ENCODE results near the gene GARIN5A. TPM values are rescaled to one million over a fixed set of nuclear protein-coding genes. Genes with fewer than 3 reads are reported as not detected.

GARIN5A gene
- total RNA-seq, 5 donors from 2014 or later (not counting 1 experiment from before 2014, with no cell fraction given): 0.60 to 1.2 (median 0.67) TPM; not detected in 1

DNA sequence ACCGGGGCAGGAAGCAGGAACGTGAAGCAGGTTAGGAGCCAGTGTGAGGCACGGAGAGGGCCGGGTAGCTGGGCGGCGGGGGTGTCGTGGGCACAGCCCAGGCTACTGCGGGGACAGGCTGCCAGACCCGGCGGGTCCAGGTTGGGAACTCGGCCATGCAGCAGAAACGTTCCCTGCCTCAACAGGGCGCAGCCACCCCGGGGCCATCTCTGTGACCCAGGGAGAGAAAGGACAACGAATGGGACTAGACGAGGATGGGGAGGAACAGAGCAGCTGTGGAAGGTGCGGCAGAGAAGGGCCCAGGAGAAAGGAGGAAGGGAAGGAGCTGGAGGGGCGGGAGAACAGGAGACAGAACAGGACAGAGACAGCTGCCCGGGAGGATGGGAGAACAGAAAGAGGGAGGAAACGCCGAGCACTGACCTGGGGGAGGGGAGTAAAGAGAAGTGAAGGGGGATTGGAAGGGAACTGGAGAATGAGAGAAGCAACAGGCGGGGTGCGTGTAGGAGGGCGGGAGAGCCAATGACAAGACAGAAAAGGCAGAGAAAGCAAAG is 12.9 kb upstream of the GARIN5A start:
- Histone ChIP-seq H3K36me3 (ENCODE audit: control insufficient read depth in 2 of 2, extremely low read depth in 1 of 2, insufficient read depth in 1 of 2, low read length in 1 of 2) (peaks cover 0 to 5% of the 10 kb centered on the region in 2 donors), H3K4me1 (ENCODE audit: control insufficient read depth in 1 of 2, extremely low read depth in 1 of 2, insufficient read depth in 2 of 2, low read length in 2 of 2) (peaks cover 6 to 25% of the 10 kb centered on the region in 2 experiments), H3K27ac (ENCODE audit: low read length) (no peak overlapping the region), H3K4me3 (ENCODE audit: control insufficient read depth in 1 of 2, extremely low read depth in 1 of 2, low read length in 1 of 2) (no peak overlapping the region), H3K9me3 (no peaks in the 10 kb centered on the region), H3K27me3 (replicated peaks in 1 of 2; ENCODE audit: control insufficient read depth in 2 of 2, extremely low read depth in 1 of 2, insufficient read depth in 2 of 2, low read length in 1 of 2) (no peaks in the 10 kb centered on the region)
- peaks cover 23 to 61% (median 39%) of the 10 kb centered on the region in 3 donors for H3K4me1 Mint-ChIP-seq
- ATAC-seq (replicated peaks in 1 of 4) (no peak), DNase-seq (no peak)
- H3K9me3 Mint-ChIP-seq: no peaks in the 10 kb centered on the region
- 84% methylated on average over 17 of the region's 24 CpGs for WGBS (ENCODE audit: insufficient coverage)
- CTCF ChIA-PET: no interaction called here
- POLR2A ChIA-PET: no interaction called here
- H3K27me3 Mint-ChIP-seq: no peaks in the 10 kb centered on the region
- H3K4me3 Mint-ChIP-seq: no peak overlapping the region
- peaks cover 9% of the 10 kb centered on the region for H3K36me3 Mint-ChIP-seq
- no peak overlapping the region for H3K27ac Mint-ChIP-seq

DNA sequence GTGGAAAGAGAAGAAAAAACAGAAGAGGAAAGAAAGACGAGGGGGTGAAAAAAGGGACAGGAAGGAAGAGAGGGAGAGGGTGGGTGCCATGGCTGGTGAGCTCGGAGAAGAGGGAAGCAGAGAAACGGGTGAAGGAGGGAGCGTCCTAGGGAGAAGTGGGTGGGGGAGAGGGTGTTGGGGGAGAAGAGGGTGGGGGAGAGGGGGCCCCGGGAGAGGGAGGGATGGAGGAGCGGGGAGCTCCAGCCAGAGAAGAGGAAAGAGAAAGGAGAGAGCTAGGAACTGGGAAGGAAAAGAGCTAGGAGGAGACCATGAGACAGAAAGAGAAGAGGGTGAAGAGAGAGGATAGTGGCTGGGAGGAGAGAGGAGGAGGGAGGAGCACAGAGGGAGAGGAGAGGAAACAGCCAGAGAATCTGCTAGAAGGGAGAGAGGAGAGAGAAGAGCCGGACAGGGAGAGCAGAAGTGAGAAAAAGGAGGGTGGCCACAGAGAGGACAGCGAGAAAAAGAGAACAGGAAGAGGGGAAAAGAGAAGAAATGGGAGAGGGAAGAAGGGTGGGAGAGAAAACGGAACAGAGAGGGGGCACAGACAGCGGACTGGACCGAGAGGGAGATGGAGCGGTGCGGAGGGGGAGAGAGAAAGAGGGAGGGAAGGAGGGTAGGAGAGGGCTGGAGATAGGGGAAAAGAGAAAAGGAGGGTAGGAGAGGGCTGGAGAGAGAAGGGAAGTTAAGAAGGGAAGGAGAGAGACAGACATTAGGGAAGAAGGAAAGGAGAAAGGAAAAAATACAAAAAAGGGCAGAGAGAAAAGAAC is 11.9 kb upstream of the GARIN5A start:
- Histone ChIP-seq H3K36me3 (ENCODE audit: control insufficient read depth in 2 of 2, extremely low read depth in 1 of 2, insufficient read depth in 1 of 2, low read length in 1 of 2) (peaks cover 0 to 12% of the 10 kb centered on the region in 2 donors), H3K4me3 (ENCODE audit: control insufficient read depth in 1 of 2, extremely low read depth in 1 of 2, low read length in 1 of 2) (no peak overlapping the region), H3K9me3 (no peaks in the 10 kb centered on the region), H3K27ac (ENCODE audit: low read length) (no peak overlapping the region), H3K4me1 (ENCODE audit: control insufficient read depth in 1 of 2, extremely low read depth in 1 of 2, insufficient read depth in 2 of 2, low read length in 2 of 2) (peaks cover 6 to 25% of the 10 kb centered on the region in 2 experiments), H3K27me3 (replicated peaks in 1 of 2; ENCODE audit: control insufficient read depth in 2 of 2, extremely low read depth in 1 of 2, insufficient read depth in 2 of 2, low read length in 1 of 2) (no peaks in the 10 kb centered on the region)
- ChIA-PET POLR2A (interaction anchor here in 1 of 2 donors (0.6 kb wide), 1 partner anchor 21 kb away, joined by 5 read pairs; no protein-coding TSS in a partner anchor), CTCF (no interaction called here)
- H3K27me3 Mint-ChIP-seq: no peaks in the 10 kb centered on the region
- H3K4me1 Mint-ChIP-seq: peaks cover 23 to 61% (median 39%) of the 10 kb centered on the region in 3 donors
- H3K9me3 Mint-ChIP-seq: no peaks in the 10 kb centered on the region
- H3K27ac Mint-ChIP-seq: no peak overlapping the region
- DNase-seq (no peak), ATAC-seq (replicated peaks in 1 of 4) (no peak)
- no peak overlapping the region for H3K4me3 Mint-ChIP-seq
- H3K36me3 Mint-ChIP-seq: peaks cover 9% of the 10 kb centered on the region
- 51% methylated on average over 13 of the region's 13 CpGs for WGBS (ENCODE audit: insufficient coverage)

DNA sequence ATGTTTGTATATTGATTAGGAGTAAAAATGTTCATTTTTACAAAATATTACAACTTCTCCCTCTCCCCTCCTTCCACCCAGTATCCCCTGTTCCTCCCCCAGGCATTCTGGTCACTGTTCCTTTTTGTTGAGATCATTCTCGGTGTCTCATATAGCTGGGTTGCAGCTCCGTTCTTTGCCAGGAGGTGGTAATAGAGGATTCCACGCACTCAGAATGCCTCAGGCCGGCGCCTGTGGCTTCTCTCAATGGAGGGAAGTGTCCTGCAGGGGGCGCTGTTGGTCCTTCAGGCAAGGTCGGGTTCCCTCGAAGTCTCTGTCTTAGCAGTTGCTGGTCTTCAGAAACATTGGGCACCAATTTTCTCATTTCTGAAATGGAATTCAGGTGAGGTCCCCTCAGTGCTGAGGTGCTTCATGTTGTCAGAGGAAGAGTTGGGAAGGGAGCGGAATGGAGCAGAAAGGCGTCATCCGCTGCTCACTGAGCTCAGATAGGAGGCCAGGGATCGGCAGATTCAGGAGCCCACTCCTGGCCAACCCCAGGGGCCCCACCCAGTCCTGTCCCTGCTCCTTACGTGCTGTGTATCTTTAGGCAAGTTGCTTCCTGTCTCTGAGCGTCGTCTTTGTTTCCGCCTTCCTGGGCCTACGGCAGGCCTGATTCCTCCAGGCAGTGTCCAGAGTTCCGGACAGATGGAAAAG is 10.3 kb upstream of the GARIN5A start:
- Mint-ChIP-seq H3K27ac (no peak overlapping the region), H3K27me3 (no peaks in the 10 kb centered on the region), H3K9me3 (no peaks in the 10 kb centered on the region), H3K4me1 (peaks cover 18 to 55% (median 33%) of the 10 kb centered on the region in 3 donors), H3K36me3 (peaks cover 15% of the 10 kb centered on the region), H3K4me3 (no peak overlapping the region)
- H3K36me3 ChIP-seq (ENCODE audit: control insufficient read depth in 2 of 2, extremely low read depth in 1 of 2, insufficient read depth in 1 of 2, low read length in 1 of 2): peaks cover 0 to 24% of the 10 kb centered on the region in 2 donors
- ChIA-PET POLR2A (no interaction called here), CTCF (no interaction called here)
- no peak overlapping the region for H3K27ac ChIP-seq (ENCODE audit: low read length)
- no peaks in the 10 kb centered on the region for H3K27me3 ChIP-seq (replicated peaks in 1 of 2; ENCODE audit: control insufficient read depth in 2 of 2, extremely low read depth in 1 of 2, insufficient read depth in 2 of 2, low read length in 1 of 2)
- H3K4me3 ChIP-seq (ENCODE audit: control insufficient read depth in 1 of 2, extremely low read depth in 1 of 2, low read length in 1 of 2): no peak overlapping the region
- ATAC-seq (replicated peaks in 1 of 4) (peak in 1 of 4 experiments; percentile 32), DNase-seq (peak in 28 of 35 experiments; percentile 14 to 68 (median 41))
- 83% methylated on average over 16 of the region's 18 CpGs for WGBS (ENCODE audit: insufficient coverage)
- H3K9me3 ChIP-seq: no peaks in the 10 kb centered on the region
- H3K4me1 ChIP-seq (ENCODE audit: control insufficient read depth in 1 of 2, extremely low read depth in 1 of 2, insufficient read depth in 2 of 2, low read length in 2 of 2): peaks cover 4 to 17% of the 10 kb centered on the region in 2 experiments

GRCh38 chr19:50485284-50485955 is 8.8 kb upstream of the GARIN5A start:
- Mint-ChIP-seq H3K27me3 (no peaks in the 10 kb centered on the region), H3K4me3 (no peak overlapping the region), H3K9me3 (no peaks in the 10 kb centered on the region), H3K4me1 (peaks cover 4 to 40% (median 21%) of the 10 kb centered on the region in 3 donors), H3K36me3 (peaks cover 17% of the 10 kb centered on the region), H3K27ac (no peak overlapping the region)
- no peaks in the 10 kb centered on the region for H3K9me3 ChIP-seq
- POLR2A ChIA-PET: no interaction called here
- WGBS (ENCODE audit: insufficient coverage): 95% methylated on average over 10 of the region's 10 CpGs
- no peaks in the 10 kb centered on the region for H3K27me3 ChIP-seq (replicated peaks in 1 of 2; ENCODE audit: control insufficient read depth in 2 of 2, extremely low read depth in 1 of 2, insufficient read depth in 2 of 2, low read length in 1 of 2)
- H3K4me3 ChIP-seq (ENCODE audit: control insufficient read depth in 1 of 2, extremely low read depth in 1 of 2, low read length in 1 of 2): no peak overlapping the region
- DNase-seq (no peak), ATAC-seq (replicated peaks in 1 of 4) (no peak)
- no peak overlapping the region for H3K27ac ChIP-seq (ENCODE audit: low read length)
- peaks cover 5 to 40% of the 10 kb centered on the region in 2 donors for H3K36me3 ChIP-seq (ENCODE audit: control insufficient read depth in 2 of 2, extremely low read depth in 1 of 2, insufficient read depth in 1 of 2, low read length in 1 of 2)
- peaks cover 0 to 6% of the 10 kb centered on the region in 2 experiments for H3K4me1 ChIP-seq (ENCODE audit: control insufficient read depth in 1 of 2, extremely low read depth in 1 of 2, insufficient read depth in 2 of 2, low read length in 2 of 2)
- CTCF ChIA-PET: no interaction called here

- H3K4me1 Mint-ChIP-seq: peaks cover 8 to 23% (median 15%) of the 10 kb centered on the region in 3 donors
- POLR2A ChIA-PET: no interaction called here
- H3K4me1 ChIP-seq (ENCODE audit: control insufficient read depth in 1 of 2, extremely low read depth in 1 of 2, insufficient read depth in 2 of 2, low read length in 2 of 2): peaks cover 1 to 27% of the 10 kb centered on the region in 2 experiments
- H3K36me3 ChIP-seq (ENCODE audit: control insufficient read depth in 2 of 2, extremely low read depth in 1 of 2, insufficient read depth in 1 of 2, low read length in 1 of 2): peaks cover 12 to 63% of the 10 kb centered on the region in 2 donors
- no peaks in the 10 kb centered on the region for H3K9me3 ChIP-seq
- H3K9me3 Mint-ChIP-seq: no peaks in the 10 kb centered on the region
- no peak overlapping the region for H3K4me3 Mint-ChIP-seq
- H3K36me3 Mint-ChIP-seq: peaks cover 30% of the 10 kb centered on the region
- CTCF ChIA-PET: no interaction called here
- no peaks in the 10 kb centered on the region for H3K27me3 Mint-ChIP-seq
- H3K4me3 ChIP-seq (ENCODE audit: control insufficient read depth in 1 of 2, extremely low read depth in 1 of 2, low read length in 1 of 2): no peak overlapping the region
- no peaks in the 10 kb centered on the region for H3K27me3 ChIP-seq (replicated peaks in 1 of 2; ENCODE audit: control insufficient read depth in 2 of 2, extremely low read depth in 1 of 2, insufficient read depth in 2 of 2, low read length in 1 of 2)
- WGBS (ENCODE audit: insufficient coverage): 88% methylated on average over 8 of the region's 10 CpGs
- no peak overlapping the region for H3K27ac ChIP-seq (ENCODE audit: low read length)
- no peak for ATAC-seq (replicated peaks in 1 of 4)
- DNase-seq: no peak
- H3K27ac Mint-ChIP-seq: no peak overlapping the region
These were observed 6.3 kb upstream of the GARIN5A start for GRCh38 chr19:50482916-50483315.

GRCh38 chr19:50482271-50482855 is 5.7 kb upstream of the GARIN5A start:
- DNase-seq (no peak), ATAC-seq (replicated peaks in 1 of 4) (no peak)
- no peaks in the 10 kb centered on the region for H3K9me3 Mint-ChIP-seq
- Histone ChIP-seq H3K27me3 (replicated peaks in 1 of 2; ENCODE audit: control insufficient read depth in 2 of 2, extremely low read depth in 1 of 2, insufficient read depth in 2 of 2, low read length in 1 of 2) (no peaks in the 10 kb centered on the region), H3K9me3 (no peaks in the 10 kb centered on the region), H3K36me3 (ENCODE audit: control insufficient read depth in 2 of 2, extremely low read depth in 1 of 2, insufficient read depth in 1 of 2, low read length in 1 of 2) (peaks cover 12 to 63% of the 10 kb centered on the region in 2 donors), H3K27ac (ENCODE audit: low read length) (no peak overlapping the region), H3K4me3 (ENCODE audit: control insufficient read depth in 1 of 2, extremely low read depth in 1 of 2, low read length in 1 of 2) (no peak overlapping the region), H3K4me1 (ENCODE audit: control insufficient read depth in 1 of 2, extremely low read depth in 1 of 2, insufficient read depth in 2 of 2, low read length in 2 of 2) (peaks cover 6 to 30% of the 10 kb centered on the region in 2 experiments)
- H3K4me3 Mint-ChIP-seq: no peak overlapping the region
- H3K36me3 Mint-ChIP-seq: peaks cover 35% of the 10 kb centered on the region
- POLR2A ChIA-PET: no interaction called here
- WGBS (ENCODE audit: insufficient coverage): 82% methylated on average over 14 of the region's 16 CpGs
- peaks cover 13 to 24% (median 18%) of the 10 kb centered on the region in 3 donors for H3K4me1 Mint-ChIP-seq
- CTCF ChIA-PET: no interaction called here
- no peaks in the 10 kb centered on the region for H3K27me3 Mint-ChIP-seq
- H3K27ac Mint-ChIP-seq: no peak overlapping the region
